A673 (cell line): ENCODE results near the gene ZNF80. TPM values are rescaled to one million over a fixed set of nuclear protein-coding genes. Genes with fewer than 3 reads are reported as not detected.

Experiments used
- BruUV-seq: library from RNA; stranded (reverse); fragments of 400-500 nt; replicated peaks from 2 replicates; lab custom pipeline; 2021; lab: Mats Ljungman, UMichigan
- CTCF ChIA-PET: fragments of 300-600 bp; sonication (Branson Sonifier 250); formaldehyde crosslinking; loops from one replicate; lab custom pipeline; 2022; ENCODE audit warnings: antibody characterized with exemption; lab: Charles Lee
- POLR2A ChIA-PET: fragments of 300-600 bp; sonication (Branson Sonifier 250); formaldehyde crosslinking; loops from one replicate; lab custom pipeline; 2022; ENCODE audit warnings: antibody characterized with exemption; ENCODE audit not compliant: low non-redundant PET; lab: Charles Lee
- DNase-seq: peaks from one replicate; pipeline ENCODE4 v3.0.0-alpha.2; 2015; ENCODE audit warnings: low spot score
- H3K27ac ChIP-seq: fragments of 200-600 bp; sonication (generic); 2 replicates; pipeline ENCODE4 v1.5.1; 2016; ENCODE audit warnings: mixed run types, low read depth, mild to moderate bottlenecking, mixed read lengths, antibody characterized with exemption, low read length; ENCODE audit not compliant: poor library complexity, severe bottlenecking
- H3K27me3 ChIP-seq: fragments of 200-600 bp; sonication (generic); replicated peaks from 2 replicates; pipeline ENCODE4 v1.6.1; 2017; ENCODE audit warnings: mixed run types, low read depth, mild to moderate bottlenecking, mixed read lengths, antibody characterized with exemption, low read length; ENCODE audit not compliant: insufficient read depth, poor library complexity
- H3K36me3 ChIP-seq: fragments of 200-600 bp; sonication (generic); 2 replicates; pipeline ENCODE4 v1.6.1; 2016; ENCODE audit warnings: mixed run types, mild to moderate bottlenecking, mixed read lengths, antibody characterized with exemption, low read length; ENCODE audit not compliant: insufficient read depth, poor library complexity, severe bottlenecking
- H3K4me1 ChIP-seq: fragments of 200-600 bp; sonication (generic); 2 replicates; pipeline ENCODE4 v1.6.1; 2017; ENCODE audit warnings: mixed run types, mild to moderate bottlenecking, mixed read lengths, antibody characterized with exemption, low read length; ENCODE audit not compliant: insufficient read depth, poor library complexity, severe bottlenecking
- H3K4me3 ChIP-seq: fragments of 200-600 bp; sonication (generic); 2 replicates; pipeline ENCODE4 v1.5.1; 2016; ENCODE audit warnings: low read depth, mixed run types, mild to moderate bottlenecking, mixed read lengths, low read length; ENCODE audit not compliant: poor library complexity, severe bottlenecking
- H3K9me3 ChIP-seq: fragments of 200-600 bp; sonication (generic); 2 replicates; pipeline ENCODE4 v1.6.1; 2016; ENCODE audit warnings: mixed run types, low read depth, mild to moderate bottlenecking, mixed read lengths, antibody characterized with exemption, low read length; ENCODE audit not compliant: poor library complexity, severe bottlenecking
- EZH2 ChIP-seq: fragments of 200-600 bp; sonication (generic); IDR thresholded peaks from 2 replicates; pipeline ENCODE4 v1.6.1; 2017; ENCODE audit warnings: borderline replicate concordance, low read depth, mild to moderate bottlenecking, mixed read lengths, antibody characterized with exemption, low read length; ENCODE audit not compliant: poor library complexity, severe bottlenecking
- intact Hi-C: fragments of 100-400 bp; cut with micrococcal nuclease; formaldehyde crosslinking; loops from one replicate; pipeline ENCODE4 v1.10.0; 2022; ENCODE audit not compliant: unreplicated experiment
- total RNA-seq: library from RNA; stranded (reverse); gene quantifications from 2 replicates; pipeline ENCODE4 v1.2.3, GENCODE V29; 2021
- TF ChIP-seq, protein P1 (sequence below): fragments of 300-800, 200-600 bp; sonication (generic); conservative IDR thresholded peaks from 2 replicates; pipeline ENCODE4 v1.5.1; 2017; ENCODE audit warnings: low read depth, mild to moderate bottlenecking, antibody characterized with exemption, low read length, moderate library complexity, mixed read lengths

ZNF80 gene
- total RNA-seq, 1 experiment from 2014 or later = not detected

DNA sequence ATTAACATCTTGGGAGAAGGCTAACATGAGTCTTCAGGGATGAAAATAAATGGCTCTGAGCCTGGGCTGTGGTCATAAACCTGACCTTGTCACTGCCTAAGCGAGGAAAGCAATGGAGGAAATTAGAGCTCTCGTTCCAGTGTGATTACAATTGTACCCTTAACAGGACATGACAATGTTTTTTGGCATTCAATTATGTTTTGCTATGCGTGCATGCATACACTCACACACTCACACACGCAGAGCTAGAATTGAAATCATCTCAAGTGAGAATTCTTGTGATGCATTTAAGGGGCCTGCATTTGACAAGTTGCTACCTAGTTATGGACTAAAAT lies 24.1 kb downstream of the ZNF80 start:
- CTCF ChIA-PET = interaction anchor here (0.6 to 1.1 kb wide), 4 partner anchors 59 to 162 kb away, joined by 3 to 12 read pairs (median 6); no protein-coding TSS in a partner anchor
- no peak for TF ChIP-seq EZH2
- TF ChIP-seq, protein P1, sequence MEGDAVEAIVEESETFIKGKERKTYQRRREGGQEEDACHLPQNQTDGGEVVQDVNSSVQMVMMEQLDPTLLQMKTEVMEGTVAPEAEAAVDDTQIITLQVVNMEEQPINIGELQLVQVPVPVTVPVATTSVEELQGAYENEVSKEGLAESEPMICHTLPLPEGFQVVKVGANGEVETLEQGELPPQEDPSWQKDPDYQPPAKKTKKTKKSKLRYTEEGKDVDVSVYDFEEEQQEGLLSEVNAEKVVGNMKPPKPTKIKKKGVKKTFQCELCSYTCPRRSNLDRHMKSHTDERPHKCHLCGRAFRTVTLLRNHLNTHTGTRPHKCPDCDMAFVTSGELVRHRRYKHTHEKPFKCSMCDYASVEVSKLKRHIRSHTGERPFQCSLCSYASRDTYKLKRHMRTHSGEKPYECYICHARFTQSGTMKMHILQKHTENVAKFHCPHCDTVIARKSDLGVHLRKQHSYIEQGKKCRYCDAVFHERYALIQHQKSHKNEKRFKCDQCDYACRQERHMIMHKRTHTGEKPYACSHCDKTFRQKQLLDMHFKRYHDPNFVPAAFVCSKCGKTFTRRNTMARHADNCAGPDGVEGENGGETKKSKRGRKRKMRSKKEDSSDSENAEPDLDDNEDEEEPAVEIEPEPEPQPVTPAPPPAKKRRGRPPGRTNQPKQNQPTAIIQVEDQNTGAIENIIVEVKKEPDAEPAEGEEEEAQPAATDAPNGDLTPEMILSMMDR = no peak
- POLR2A ChIA-PET = no interaction called here
- peak overlapping the region; percentile 36 for H3K4me3 ChIP-seq
- no peaks in the 10 kb centered on the region for H3K27me3 ChIP-seq
- no peaks in the 10 kb centered on the region for H3K36me3 ChIP-seq
- peaks cover 11% of the 10 kb centered on the region for H3K4me1 ChIP-seq
- no TSS peak for BruUV-seq
- no peaks in the 10 kb centered on the region for H3K9me3 ChIP-seq
- DNase-seq = no peak
- intact Hi-C loops = no loop called here
- H3K27ac ChIP-seq = no peak overlapping the region

DNA sequence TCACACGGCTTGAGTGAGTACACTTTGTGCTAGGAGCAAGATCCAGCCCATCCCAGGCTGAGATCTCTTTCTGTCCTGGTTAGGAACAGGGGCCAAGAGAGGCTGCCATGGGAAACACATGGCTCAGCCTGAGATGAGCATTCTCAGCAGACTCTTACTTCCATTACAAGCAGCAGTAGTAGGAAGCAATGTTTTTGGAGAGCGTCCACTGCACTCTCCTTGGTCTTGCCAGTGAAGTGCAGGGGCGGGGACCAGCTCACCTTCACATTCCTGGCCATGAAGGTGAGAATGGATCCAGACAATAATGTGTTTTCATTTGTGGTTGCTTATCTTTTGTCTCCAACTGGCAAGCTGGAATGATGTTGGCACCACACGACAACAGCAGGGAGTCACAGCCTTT lies 24.7 kb downstream of the ZNF80 start:
- TF ChIP-seq EZH2 = no peak
- TF ChIP-seq, protein P1 = no peak
- intact Hi-C loops = no loop called here
- CTCF ChIA-PET = no interaction called here
- Histone ChIP-seq H3K4me1 (peaks cover 11% of the 10 kb centered on the region), H3K36me3 (no peaks in the 10 kb centered on the region), H3K27me3 (no peaks in the 10 kb centered on the region), H3K27ac (no peak overlapping the region), H3K9me3 (no peaks in the 10 kb centered on the region), H3K4me3 (no peak overlapping the region)
- BruUV-seq = no TSS peak
- DNase-seq = no peak
- POLR2A ChIA-PET = no interaction called here

DNA sequence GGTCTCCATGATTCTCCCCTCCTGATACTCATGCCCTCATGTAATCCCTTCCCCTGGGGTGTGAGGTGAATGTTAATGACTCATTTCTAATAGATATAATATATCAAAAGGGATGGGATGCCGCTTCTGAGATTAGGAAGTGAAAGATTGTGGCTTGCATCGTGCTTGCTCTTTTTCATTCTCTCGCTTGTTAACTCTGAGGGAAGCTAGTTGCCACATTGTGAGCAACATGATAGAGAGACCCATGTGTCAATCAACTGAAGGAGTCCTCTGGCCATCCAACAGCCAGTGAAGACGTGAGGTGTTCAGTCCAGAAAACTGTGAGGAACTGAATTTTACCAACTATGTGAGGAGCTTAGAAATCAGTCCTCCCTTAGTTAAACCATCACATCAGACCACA lies 29.6 kb downstream of the ZNF80 start:
- ChIA-PET CTCF (no interaction called here), POLR2A (no interaction called here)
- intact Hi-C loops = no loop called here
- no peak for DNase-seq
- no peaks in the 10 kb centered on the region for H3K4me1 ChIP-seq
- no peaks in the 10 kb centered on the region for H3K9me3 ChIP-seq
- BruUV-seq = no TSS peak
- H3K27ac ChIP-seq = no peak overlapping the region
- TF ChIP-seq, protein P1 = no peak
- TF ChIP-seq EZH2 = no peak
- H3K27me3 ChIP-seq = no peaks in the 10 kb centered on the region
- no peak overlapping the region for H3K4me3 ChIP-seq
- H3K36me3 ChIP-seq = no peaks in the 10 kb centered on the region
